T-helper 1 cell (primary cell): Measurements from ENCODE around the gene BCAP29.
"Not testable (repeated sequence)": the region's sequence is repeated elsewhere in the genome, so short reads cannot be mapped to it uniquely, and the experiment has no call there.

Experiments used
- DNase-seq, 5 donors: peaks; one replicate each; pipeline ENCODE4 v3.0.0-alpha.2; 2012 to 2020
- total RNA-seq, 4 donors: gene quantifications; one replicate each; lab custom pipeline; 2026; lab: John Stamatoyannopoulos, UW

The BCAP29 gene, protein sequence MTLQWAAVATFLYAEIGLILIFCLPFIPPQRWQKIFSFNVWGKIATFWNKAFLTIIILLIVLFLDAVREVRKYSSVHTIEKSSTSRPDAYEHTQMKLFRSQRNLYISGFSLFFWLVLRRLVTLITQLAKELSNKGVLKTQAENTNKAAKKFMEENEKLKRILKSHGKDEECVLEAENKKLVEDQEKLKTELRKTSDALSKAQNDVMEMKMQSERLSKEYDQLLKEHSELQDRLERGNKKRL
- 0.27 to 0.91 (median 0.84) reads per million in 4 donors for total RNA-seq

DNA sequence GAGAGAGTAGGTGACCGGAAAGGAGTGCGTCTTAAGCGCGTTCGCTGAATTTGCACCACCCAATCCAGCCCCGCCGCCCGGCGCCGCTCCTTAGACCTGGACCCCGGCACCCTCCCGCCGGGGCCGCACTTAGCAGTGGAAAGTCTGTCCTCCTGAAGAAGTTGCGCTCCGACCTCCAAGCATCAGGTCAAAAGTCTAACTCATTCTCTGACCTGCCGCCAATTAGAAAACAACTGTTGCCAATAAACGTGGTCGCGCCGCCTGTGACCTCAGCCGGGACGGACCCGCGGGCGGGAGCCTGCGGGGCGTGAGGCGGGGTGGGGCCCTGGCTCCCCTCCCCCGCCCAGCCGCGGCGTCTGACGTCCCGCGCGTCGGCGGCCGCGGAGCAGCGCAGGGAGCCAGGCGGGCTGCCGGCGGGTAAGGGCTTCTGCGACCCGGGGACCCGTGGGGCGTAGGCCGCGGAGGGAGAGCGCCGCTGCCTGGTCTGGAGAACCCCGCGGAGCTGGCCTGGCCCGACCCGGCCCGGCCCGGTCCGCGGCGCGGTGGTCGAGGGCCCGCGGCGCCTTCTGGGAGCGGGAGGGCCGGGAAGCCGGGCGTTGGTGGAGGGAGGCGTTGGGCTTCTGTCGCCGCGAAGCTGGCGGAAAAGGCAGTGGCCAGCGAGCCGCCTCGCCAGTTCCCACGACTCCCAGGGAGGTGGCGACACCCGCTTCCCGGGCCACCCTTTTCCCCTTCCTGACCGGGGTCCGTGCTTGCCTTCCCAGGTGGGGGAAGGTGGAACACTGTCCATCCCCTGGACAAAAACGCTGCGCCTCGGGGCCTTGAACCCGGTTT, at the start of gene BCAP29:
Gene BCAP29 (plus strand): TSS at position 362 of the 831 bp plus-strand sequence. CDS start 527 bp downstream, outside the sequence.
- peak; percentile 41 to 75 (median 47) for DNase-seq

DNA sequence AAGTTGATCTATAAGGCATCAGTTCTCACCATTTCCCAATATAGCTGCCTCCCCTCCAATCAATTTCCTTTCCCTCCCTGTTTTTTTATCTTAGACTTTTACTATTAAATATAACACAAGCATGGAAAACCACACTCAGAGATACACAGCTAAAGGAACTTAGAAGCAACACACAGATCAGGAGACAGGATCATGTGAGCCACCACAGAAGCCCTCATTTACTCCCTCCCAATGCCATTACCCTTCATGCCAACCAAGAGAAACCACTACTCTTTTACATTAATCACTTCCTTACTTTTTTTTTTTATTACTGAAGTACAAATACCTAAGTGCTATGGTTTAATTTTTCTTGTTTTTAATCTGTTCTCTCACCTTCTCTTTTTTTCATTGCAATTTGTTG, 49.3 kb upstream of the BCAP29 start:
- DNase-seq = no peak

DNA sequence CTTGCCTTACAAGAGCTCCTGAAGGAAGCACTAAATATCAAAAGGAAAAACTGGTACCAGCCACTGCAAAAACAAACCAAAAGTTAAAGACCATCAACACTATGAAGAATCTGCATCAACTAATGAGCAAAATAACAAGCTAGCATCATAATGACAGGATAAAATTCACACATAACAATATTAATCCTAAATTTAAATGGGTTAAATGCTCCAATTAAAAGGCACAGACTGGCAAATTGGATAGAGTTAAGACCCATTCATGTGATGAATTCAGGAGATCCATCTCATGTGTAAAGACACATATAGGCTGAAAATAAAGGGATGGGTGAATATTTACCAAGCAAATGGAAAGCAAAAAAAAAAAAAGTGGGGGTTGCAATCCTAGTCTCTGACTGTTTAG, 45.9 kb upstream of the BCAP29 start:
- DNase-seq = no peak

DNA sequence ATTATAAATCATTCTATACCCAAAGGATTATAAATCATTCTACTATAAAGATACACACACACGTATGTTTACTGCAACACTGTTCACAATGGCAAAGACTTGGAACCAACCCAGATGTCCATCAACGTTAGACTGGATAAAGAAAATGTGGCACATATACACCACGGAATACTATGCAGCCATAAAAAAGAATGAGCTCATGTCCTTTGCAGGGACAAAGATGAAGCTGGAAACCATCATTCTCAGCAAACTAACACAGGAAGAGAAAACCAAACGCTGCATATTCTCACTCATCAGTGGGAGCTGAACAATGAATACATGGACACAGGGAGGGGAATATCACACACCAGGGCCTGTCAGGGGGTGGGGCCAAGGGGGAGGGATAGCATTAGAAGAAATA, 42.8 kb upstream of the BCAP29 start:
- DNase-seq = not testable (repeated sequence)

DNA sequence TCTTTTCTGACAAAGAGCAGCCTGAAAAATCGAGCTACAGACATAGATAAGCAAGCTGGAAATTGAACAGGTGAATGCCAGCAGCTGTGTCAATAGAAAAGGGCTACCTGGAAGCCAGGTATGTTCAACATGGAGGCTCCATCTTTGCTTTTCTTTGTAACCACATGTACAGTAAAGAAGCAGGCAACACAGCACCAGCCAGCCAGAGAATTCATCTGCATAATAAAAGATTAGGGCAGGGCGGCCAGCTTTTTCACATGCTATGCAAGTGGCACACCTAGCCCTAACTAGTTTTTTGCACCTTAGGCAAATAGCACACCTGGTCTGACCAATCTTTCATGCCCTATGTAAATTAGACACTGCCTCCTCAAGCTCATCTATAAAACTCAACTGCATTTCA, 42.0 kb upstream of the BCAP29 start:
- DNase-seq = no peak

DNA sequence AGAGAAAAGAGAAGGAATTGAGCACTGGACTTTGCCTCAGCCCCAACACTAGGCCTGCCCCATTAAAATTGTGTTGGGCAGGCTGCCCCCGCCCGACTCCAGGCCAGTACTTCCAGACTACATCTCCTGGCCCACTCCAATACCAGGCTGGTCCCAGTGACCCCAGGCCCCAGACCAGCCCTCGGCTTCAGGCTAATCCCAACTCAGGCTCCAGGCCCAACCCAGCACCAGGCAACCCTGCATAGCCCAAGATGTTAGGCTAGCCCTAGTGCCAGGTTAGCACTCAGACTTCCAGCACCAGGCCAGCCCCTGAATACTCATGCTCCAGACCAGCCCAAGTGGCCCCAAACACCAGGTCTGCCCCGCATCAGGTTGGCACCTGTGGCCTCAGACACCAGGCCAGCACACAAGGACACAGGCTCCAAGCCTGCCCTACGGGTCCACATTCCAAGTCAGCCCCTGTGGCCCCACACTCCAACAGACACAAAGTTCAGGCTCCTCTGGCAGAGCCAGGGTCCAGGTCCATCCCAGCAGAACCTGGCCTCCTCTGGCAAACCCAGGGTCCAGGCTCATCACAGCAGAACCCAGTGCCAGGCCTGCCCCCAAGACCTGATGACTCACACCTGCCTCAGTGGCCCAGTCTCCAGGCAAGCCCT, 36.6 kb upstream of the BCAP29 start:
- no peak for DNase-seq

DNA sequence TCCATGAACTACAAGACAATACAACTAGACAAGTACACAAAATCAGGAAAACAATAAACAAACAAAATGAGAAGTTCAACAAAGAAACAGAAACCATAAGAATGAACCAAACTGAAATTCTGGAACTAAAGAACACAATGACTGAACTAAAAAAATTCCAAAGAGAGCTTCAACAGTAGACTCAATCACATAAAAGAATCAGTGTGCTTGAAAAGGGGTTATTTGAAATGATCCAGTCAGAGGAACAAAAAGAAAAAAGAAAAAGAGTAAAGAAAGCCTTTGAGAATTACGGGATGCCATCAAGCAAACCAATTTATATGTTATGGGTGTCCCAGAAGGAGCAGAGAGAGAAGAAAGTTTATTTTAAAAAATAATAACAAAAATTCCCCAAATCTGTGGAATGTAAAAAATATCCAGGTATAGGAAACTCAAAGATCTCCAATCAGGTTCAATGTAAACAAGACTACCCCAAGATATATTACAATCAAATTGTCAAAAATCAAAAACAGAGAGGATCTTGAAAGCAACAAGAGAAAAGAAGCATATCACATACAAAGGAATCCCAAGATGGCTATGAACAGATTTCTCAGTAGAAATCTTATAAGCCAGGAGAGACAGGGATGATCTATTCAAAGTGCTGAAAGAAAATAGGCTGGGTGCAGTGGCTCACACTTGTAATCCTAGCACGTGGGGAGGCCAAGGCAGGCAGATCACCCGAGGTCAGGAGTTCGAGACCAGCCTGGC, 35.0 kb upstream of the BCAP29 start:
- no peak for DNase-seq

DNA sequence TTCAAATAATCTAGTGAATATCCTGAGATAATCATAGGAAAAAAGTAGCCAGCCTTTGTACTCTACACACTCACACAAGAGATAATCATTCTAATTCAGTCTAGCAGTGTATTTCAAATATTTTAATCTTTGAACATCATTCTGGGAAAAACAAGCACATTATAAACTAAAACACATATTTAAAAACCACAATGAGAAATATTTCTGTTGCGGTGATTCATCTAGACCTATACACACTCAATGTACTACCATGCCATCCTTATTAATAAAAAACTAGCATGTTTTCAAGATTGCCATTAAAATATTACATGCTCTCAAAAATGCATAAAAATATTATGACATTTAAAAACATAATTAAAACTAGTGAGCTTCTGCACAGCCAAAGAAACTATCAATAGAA, 28.1 kb upstream of the BCAP29 start:
- DNase-seq = no peak

DNA sequence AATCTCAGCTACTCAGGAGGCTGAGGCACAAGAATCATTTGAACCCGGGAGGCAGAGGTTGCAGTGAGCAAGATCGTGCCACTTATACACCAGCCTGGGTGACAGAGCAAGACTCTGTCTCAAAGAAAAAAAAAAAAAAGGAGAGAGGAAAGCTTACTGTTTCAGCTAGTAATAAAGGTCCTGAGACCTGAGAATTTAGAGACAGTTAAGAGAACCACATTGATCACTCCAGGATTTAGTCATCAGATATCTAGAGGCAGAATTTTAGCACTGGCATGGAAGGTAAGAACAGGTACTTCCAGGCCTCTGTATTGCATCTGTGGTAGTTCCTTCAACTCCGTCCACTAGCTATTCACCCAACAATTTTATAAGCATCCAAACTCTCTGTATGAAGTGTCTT, 24.2 kb upstream of the BCAP29 start:
- DNase-seq = peak in 1 of 5 donors; percentile 32

DNA sequence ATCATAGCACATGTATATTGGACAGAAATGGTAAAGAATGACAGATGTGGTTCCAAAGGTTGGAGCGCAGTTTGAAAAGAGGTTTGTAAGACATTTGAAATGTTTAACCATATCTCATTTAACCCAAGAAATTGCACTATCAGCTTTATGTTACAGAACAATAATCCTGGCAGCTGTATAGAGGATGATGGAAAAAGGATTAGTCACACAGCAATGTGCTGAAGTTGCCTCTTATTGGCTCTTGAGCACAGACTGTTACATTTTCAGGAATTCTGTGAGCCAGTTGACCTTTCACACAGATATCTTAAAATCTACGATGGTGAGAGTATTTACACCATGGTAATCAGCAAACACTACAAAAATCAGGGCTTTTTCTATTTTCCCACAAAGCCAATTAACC, 20.2 kb upstream of the BCAP29 start:
- DNase-seq = no peak

DNA sequence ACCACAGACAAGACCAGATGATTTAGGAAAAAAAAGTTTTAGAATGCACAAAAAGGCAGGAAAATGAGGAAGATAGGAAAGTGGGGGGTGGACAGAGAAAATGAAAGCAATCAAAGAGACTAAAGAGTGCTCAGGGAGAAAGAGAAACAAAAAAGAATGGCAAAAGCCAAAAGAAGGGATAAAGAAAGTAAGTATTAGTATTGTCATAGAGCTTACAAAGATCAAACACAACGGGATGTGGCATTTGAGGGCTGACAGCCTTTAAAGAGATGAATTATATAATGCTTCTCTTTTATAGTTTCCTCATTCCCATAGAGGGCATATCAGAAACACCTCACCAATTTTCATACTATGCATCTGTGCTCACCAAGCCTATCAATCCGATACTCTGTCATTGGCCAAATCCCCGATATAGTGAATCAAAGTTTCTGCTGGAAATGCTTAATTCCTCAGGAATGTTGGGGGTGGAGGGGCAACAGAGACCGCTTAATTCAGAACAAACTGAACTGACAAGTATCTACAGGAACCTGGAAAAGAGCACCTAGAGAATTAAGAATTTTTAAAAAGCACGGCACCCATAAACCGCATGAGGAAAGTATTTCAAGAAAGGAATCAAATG, 19.0 kb upstream of the BCAP29 start:
- DNase-seq = peak in 3 of 5 donors; percentile 26 to 61 (median 36)

DNA sequence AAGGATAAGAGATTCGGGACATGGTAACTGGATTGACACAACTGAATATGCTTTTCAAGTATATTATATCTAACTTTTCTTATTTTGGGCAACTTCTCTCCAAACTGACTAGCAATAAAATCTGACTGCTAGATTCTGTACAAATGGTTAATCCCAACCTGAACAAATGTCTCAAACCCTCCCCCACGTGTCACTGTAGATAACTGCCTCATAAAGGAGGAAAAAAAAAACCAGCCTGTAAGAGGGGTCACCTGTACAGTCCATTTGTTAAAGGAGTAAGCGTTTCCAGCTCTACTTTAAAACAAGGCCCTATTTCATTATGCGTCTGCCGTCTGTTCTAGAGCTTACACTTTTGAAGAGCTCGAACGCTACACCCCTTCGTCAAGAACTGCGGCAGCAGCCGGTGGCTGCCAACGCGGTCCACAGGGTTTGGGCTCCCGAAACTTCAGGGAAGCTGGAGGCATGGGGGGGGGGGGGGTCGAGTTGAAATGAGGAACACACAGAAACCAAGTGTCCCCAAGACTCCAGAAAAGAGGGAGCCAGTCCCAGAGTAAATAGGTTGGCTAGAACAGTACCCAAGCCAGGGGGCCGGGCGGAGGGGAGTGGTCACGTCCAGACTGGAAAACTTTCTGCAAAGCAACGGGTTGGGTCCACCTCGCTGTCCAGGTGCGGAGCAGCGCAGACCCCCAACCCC, 16.8 kb upstream of the BCAP29 start:
- DNase-seq = peak in 1 of 5 donors; percentile 9

DNA sequence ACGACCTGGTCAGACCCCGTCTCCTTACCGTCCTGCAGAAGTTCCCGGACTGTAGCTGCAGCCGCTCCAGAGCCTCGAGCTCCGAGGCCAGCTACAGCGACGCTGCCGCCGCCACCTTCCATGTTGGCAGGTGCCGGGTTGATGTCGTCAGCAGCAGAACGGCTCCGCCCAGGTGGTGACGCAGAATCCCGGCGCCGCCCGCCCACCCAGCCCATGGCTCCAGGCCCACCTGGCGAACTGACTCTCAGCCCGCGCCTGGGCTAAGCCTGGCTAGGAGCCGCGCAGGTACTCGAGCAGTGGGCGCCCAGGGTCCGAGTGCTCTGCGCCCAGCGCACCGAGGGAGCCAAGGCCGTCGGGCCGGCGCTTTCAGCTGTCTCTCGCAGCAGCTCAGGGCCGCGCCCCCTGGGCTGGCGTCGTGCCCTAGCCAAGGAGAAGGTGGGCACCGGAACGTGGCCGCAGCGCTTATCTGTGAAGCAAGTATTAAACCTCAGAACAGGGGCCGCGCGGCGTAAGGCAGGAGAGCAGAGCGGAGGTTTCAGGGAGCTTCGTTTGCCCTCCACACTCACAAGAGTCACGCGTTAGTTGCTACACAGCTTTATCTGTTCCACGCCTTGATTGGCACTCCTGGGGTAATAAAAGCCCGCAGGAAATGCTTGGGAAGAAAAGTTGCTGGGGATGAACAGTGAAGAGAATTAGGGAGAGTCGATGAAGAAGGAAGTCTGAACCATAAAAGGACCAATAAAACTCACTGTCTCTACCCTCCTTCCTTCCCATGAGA, 16.1 kb upstream of the BCAP29 start, which contains the start of the genes COG5 and DUS4L:
Gene COG5 (minus strand): TSS at position 146 of the 778 bp plus-strand sequence. CDS start 24 bp downstream, at position 122.
Gene DUS4L (plus strand): TSS at position 197 of the 778 bp plus-strand sequence. CDS start 3,100 bp downstream, outside the sequence.
- DNase-seq = peak; percentile 61 to 85 (median 81)

DNA sequence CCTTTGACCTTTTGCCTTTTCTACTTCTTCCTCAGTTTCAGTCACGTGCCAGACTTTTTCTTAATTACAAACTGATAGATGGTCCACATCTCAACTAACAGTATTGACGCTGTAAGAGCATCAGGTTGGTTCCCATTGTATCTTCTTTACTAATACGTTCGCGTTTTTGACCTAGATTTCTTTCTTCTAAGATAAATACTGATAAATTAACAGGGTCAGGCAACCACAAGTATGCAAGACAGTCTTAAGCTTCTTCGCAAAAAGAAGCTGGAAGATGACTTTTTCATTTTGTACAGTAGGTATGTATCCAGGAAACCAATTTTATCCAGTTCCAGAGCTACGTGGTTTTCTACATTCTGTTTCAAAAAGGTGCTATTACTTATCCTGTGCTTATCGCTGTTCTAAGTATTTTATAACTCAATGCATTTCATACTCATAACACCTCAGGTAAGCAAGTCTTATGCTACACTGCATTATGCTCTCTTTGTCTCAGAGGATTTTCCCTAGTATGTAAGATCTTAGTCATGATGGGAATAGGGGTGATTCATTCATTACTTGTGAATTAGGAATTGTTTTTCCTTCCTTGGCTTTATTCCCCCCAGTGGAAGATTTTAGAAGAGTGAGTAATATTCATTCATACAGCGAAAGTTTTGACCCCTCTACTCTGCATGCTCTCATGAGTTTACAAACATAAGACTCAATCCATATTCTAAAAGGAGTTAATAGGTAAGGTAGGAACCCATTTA, 15.3 kb upstream of the BCAP29 start:
- no peak for DNase-seq

DNA sequence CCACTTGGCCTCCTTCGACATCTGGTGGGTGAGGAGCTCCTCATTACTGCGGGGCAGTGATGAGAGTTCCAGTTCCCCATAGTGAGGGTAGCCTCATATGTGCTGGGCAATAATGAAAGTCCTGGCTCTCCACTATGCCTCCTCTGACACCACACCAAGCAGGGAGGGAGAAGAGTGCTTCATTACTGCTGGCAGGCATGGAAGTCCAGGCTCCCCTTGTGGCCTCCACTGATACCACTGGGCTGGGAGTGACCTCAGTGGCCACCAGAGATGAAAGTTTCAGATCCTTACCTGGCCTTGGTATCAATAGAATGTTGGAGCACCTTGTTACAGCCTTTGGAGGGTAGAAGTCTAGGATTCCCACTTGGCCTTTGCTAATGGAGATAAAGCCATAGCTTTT, 9.7 kb upstream of the BCAP29 start:
- DNase-seq = no peak

DNA sequence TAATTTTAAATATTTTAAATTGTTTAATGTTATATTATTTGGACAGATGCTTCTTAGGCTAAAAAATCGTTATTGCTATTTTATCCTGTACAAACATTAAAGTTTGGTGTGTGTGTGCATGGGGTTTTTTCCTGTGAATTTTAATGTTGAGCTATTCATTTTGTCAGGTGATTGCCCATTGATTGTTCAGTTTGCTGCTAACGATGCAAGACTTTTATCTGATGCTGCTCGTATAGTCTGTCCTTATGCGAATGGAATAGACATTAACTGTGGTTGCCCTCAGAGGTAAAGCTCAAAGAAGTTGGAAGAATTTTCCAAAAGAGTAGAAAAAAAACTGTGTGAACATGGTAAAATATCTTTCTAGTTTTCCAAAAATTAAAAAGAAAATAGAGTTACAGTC, 6.5 kb upstream of the BCAP29 start:
- DNase-seq = no peak

DNA sequence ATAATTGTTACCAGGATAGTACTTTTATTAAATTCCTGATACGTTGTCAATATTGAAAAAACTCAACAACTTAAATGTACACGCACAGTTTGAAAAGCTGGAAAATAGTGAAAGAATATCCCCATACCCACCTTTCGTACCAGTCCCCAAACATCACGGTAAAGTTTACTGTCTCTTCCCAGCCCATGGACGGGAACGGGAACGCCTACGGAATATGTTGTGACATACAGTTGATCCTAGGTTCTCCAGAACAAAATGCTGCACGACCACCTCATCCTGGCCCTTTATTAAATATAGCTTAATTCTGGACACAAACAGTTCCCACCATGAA, 527 bp upstream of the BCAP29 start:
- no peak for DNase-seq

DNA sequence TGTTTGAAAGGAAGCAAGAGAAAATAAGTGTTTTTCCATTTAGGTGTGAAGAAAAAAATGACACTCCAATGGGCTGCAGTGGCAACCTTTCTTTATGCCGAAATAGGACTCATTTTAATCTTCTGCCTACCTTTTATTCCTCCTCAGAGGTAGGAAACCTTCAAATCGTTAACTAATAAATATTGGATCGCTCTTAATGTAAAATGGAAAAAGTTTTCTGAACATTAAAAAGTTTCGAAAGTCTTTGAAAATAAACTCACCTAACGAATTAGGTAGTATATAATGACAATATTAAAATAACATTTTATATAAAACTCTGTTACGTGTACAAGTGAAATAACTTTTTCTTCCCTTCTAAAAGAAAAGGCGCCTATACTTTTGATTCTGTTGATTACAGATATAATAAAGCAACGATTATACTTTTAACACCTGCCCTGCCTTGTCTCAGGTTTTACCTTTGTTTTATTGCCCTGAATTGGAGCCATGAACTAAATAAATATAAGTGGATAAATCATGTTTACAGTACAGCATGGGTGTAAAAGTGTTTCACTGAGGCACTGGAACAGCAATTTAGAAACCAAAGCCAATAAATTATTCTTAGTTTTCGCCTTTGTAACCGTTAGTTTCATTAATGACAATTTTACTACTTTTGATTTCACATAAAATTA, 804 bp downstream of the BCAP29 start:
- DNase-seq = no peak

DNA sequence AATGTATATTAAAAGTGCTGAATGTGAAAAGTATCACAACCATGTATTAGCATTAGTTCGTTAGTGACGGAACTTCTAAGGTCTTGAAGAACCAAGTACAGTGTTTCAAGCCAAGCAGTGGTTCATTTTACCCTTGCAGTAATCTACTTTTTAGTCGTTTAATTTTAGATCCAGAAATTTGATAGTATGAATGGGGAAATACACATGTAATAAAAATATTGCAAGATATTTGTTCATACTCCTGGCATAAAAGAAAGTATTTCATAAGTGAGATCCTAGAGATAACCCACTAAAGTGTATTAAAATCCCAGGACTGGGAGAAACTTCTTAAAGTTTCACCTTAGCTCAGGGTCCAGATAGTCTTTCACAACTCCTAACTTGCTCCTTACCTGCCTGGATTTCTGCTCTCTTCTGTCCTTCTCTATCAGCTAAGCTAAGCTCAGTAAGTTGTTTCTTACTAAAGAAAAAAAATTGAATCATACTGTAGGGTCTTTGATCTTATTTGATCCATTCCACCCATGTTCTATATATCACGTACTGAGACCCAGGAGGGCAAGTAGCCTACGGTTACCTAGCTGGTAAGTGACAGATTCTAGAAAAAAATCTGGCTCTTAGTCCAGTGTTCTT, 1.5 kb downstream of the BCAP29 start:
- DNase-seq = no peak
